Karpas-422 (cell line): ENCODE data around the gene CD4. TPM values are rescaled to one million over a fixed set of nuclear protein-coding genes. Genes with fewer than 3 reads are reported as not detected.

Experiments
- DNase-seq: peaks from one replicate; pipeline ENCODE4 v3.0.0-alpha.2; 2015
- H2AFZ ChIP-seq: fragments of 200-600 bp; sonication (generic); 2 replicates; pipeline ENCODE4 v1.6.1; 2014; ENCODE audit warnings: antibody characterized with exemption, low read length, mixed read lengths
- H3K27ac ChIP-seq: fragments of 200-600 bp; sonication (generic); 2 replicates; pipeline ENCODE4 v1.5.1; 2014; ENCODE audit warnings: mild to moderate bottlenecking, low read length, moderate library complexity
- H3K27me3 ChIP-seq: fragments of 200-600 bp; sonication (generic); 2 replicates; pipeline ENCODE4 v1.6.1; 2014; ENCODE audit warnings: low read length, mixed read lengths
- H3K36me3 ChIP-seq: fragments of 200-600 bp; sonication (generic); 2 replicates; pipeline ENCODE4 v1.6.1; 2014; ENCODE audit warnings: low read length, mixed read lengths; ENCODE audit not compliant: insufficient read depth
- H3K4me1 ChIP-seq: fragments of 200-600 bp; sonication (generic); 2 replicates; pipeline ENCODE4 v1.6.1; 2014; ENCODE audit warnings: mild to moderate bottlenecking, low read length, mixed read lengths
- H3K4me2 ChIP-seq: fragments of 200-600 bp; sonication (generic); 2 replicates; pipeline ENCODE4 v1.6.1; 2014; ENCODE audit warnings: low read length, low read depth, mild to moderate bottlenecking; ENCODE audit not compliant: poor library complexity, severe bottlenecking
- H3K4me3 ChIP-seq: fragments of 200-600 bp; sonication (generic); 2 replicates; pipeline ENCODE4 v1.5.1; 2014; ENCODE audit warnings: mild to moderate bottlenecking, antibody characterized with exemption, low read length, mixed read lengths
- H3K79me2 ChIP-seq: fragments of 200-600 bp; sonication (generic); 2 replicates; pipeline ENCODE4 v1.6.1; 2014; ENCODE audit warnings: mild to moderate bottlenecking, low read length, mixed read lengths
- H3K9ac ChIP-seq: fragments of 200-600 bp; sonication (generic); 2 replicates; pipeline ENCODE4 v1.6.0; 2014; ENCODE audit warnings: low read length
- H3K9me2 ChIP-seq: fragments of 200-600 bp; sonication (generic), shearing (Covaris generic); replicated peaks from 2 replicates; pipeline ENCODE4 v1.6.0; 2014; ENCODE audit warnings: mild to moderate bottlenecking, low read length, moderate library complexity; ENCODE audit not compliant: insufficient read depth
- H3K9me3 ChIP-seq: fragments of 300-700, 200-600 bp; sonication (generic); 2 replicates; pipeline ENCODE4 v1.6.1; 2014; ENCODE audit warnings: low read length, mixed read lengths
- H4K20me1 ChIP-seq: fragments of 200-600 bp; sonication (generic); 2 replicates; pipeline ENCODE4 v1.6.1; 2014; ENCODE audit warnings: mild to moderate bottlenecking, antibody characterized with exemption, low read length, low read depth; ENCODE audit not compliant: insufficient read depth
- total RNA-seq: library from RNA; depleted of rRNA; stranded (reverse); fragments of >200 nt; shearing (Covaris generic); gene quantifications from 2 replicates; pipeline ENCODE4 v1.2.3, GENCODE V29; 2014; ENCODE audit warnings: low replicate concordance

CD4 gene
- total RNA-seq, 1 experiment from 2014 or later = not detected

- Histone ChIP-seq H3K27me3 (no peaks in the 10 kb centered on the region), H3K36me3 (no peaks in the 10 kb centered on the region), H3K9me3 (no peaks in the 10 kb centered on the region), H3K4me3 (peak overlapping the region; percentile 76), H3K9me2 (no peaks in the 10 kb centered on the region), H3K27ac (no peak overlapping the region), H3K79me2 (no peaks in the 10 kb centered on the region), H3K9ac (peak overlapping the region; percentile 83), H3K4me1 (peaks cover 46% of the 10 kb centered on the region), H4K20me1 (no peaks in the 10 kb centered on the region), H3K4me2 (peak overlapping the region; percentile 93), H2AFZ (peak overlapping the region; percentile 99)
- no peak for DNase-seq
These were observed 40.4 kb downstream of the CD4 start for GRCh38 chr12:6829536-6830220.

DNA sequence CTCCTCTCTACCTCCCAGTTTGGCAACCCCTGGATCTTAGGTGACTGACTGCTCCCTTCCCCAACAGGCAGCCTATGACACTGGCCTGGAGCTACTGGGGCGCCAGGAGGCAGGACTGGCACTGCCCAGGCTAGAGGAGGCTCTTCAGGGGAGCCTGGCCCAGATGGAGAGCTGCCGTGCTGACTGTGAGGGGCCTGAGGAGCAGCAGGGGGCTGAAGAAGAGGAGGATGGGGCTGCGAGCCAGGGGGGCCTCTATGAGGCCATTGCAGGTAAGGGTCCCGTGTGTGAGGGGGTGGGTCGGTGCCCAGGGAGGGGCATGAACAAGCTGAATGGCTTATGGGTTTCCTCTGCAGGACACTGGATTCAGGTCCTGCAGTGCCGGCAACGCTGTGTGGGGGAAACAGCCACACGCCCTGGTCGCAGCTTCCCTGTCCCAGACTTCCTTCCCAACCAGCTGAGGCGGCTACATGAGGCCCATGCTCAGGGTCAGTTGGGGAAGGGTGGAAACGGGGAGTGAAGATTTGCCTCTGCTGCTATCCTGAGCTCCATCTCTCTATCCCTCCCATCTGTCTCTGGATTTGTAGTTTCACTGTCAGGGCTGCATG is 41.1 kb downstream of the CD4 start:
- H3K27me3 ChIP-seq = no peaks in the 10 kb centered on the region
- H3K4me1 ChIP-seq = peaks cover 46% of the 10 kb centered on the region
- no peaks in the 10 kb centered on the region for H3K9me3 ChIP-seq
- H3K9ac ChIP-seq = peak overlapping the region; percentile 83
- H3K79me2 ChIP-seq = no peaks in the 10 kb centered on the region
- H3K27ac ChIP-seq = no peak overlapping the region
- H3K4me3 ChIP-seq = peak overlapping the region; percentile 76; the same call in 1 of the 2 replicates
- no peak overlapping the region for H2AFZ ChIP-seq
- H3K9me2 ChIP-seq = no peaks in the 10 kb centered on the region
- no peak for DNase-seq
- H3K36me3 ChIP-seq = no peaks in the 10 kb centered on the region
- H3K4me2 ChIP-seq = peak overlapping the region; percentile 93
- no peaks in the 10 kb centered on the region for H4K20me1 ChIP-seq

- Histone ChIP-seq H3K27ac (no peak overlapping the region), H3K4me3 (no peak overlapping the region), H3K9me3 (no peaks in the 10 kb centered on the region), H3K27me3 (no peaks in the 10 kb centered on the region), H4K20me1 (no peaks in the 10 kb centered on the region), H3K79me2 (no peaks in the 10 kb centered on the region), H3K9me2 (no peaks in the 10 kb centered on the region), H3K36me3 (no peaks in the 10 kb centered on the region), H2AFZ (no peak overlapping the region), H3K9ac (no peak overlapping the region), H3K4me1 (peaks cover 49% of the 10 kb centered on the region), H3K4me2 (no peak overlapping the region)
- no peak for DNase-seq
These were observed 41.7 kb downstream of the CD4 start for GRCh38 chr12:6830999-6831398.

GRCh38 chr12:6831450-6831995 is 42.2 kb downstream of the CD4 start:
- Histone ChIP-seq H3K4me1 (peaks cover 50% of the 10 kb centered on the region), H3K36me3 (no peaks in the 10 kb centered on the region), H2AFZ (no peak overlapping the region), H3K27ac (no peak overlapping the region), H3K27me3 (no peaks in the 10 kb centered on the region), H4K20me1 (no peaks in the 10 kb centered on the region), H3K4me2 (peak overlapping the region; percentile 42), H3K9me3 (no peaks in the 10 kb centered on the region), H3K79me2 (no peaks in the 10 kb centered on the region), H3K9me2 (no peaks in the 10 kb centered on the region), H3K9ac (0 out of 2 replicates have a peak overlapping the region, but pooled peaks have one; percentile 15), H3K4me3 (no peak overlapping the region)
- no peak for DNase-seq

GRCh38 chr12:6832125-6832524 is 42.8 kb downstream of the CD4 start:
- DNase-seq = no peak
- H2AFZ ChIP-seq = no peak overlapping the region
- H3K27me3 ChIP-seq = no peaks in the 10 kb centered on the region
- H3K4me3 ChIP-seq = no peak overlapping the region
- no peaks in the 10 kb centered on the region for H3K79me2 ChIP-seq
- no peaks in the 10 kb centered on the region for H3K9me2 ChIP-seq
- no peaks in the 10 kb centered on the region for H3K9me3 ChIP-seq
- no peak overlapping the region for H3K27ac ChIP-seq
- H3K4me2 ChIP-seq = peak overlapping the region; percentile 42
- peaks cover 47% of the 10 kb centered on the region for H3K4me1 ChIP-seq
- H4K20me1 ChIP-seq = no peaks in the 10 kb centered on the region
- H3K36me3 ChIP-seq = no peaks in the 10 kb centered on the region
- 0 out of 2 replicates have a peak overlapping the region, but pooled peaks have one; percentile 17 for H3K9ac ChIP-seq

DNA sequence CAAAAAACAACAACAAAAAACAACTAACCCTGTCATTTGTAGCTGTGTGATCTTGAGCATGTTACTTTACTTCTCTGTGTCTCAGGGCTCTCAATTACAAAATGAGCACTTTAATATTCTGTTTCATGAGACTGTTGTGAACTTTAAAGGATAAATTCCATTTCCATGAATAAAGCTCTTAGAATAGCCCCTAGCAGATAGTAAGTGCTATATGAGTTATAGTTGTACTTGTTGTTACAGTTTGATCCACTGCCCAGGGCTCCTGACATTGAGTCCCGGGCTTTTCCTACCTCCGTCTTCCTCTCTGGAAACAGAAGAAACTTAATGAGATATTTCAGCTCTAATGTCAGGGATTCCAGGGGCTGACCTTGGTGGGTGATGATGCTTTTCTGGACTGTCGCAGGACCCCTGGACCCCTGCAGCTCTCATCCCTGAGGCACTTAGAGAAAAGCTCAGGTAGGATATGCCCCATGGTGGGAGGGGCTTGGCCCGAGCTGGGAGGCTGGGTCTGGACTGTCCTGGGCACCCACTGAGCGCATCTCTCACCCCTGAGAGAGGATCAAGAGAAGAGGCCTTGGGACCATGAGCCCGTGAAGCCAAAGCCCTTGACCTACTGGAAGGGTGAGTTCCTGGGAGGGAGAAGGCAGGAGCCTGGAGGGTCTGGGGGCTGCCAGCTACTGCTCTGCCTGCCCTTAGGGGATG is 44.0 kb downstream of the CD4 start:
- no peaks in the 10 kb centered on the region for H3K79me2 ChIP-seq
- H4K20me1 ChIP-seq = no peaks in the 10 kb centered on the region
- H3K27me3 ChIP-seq = no peaks in the 10 kb centered on the region
- H3K4me1 ChIP-seq = peaks cover 48% of the 10 kb centered on the region
- no peaks in the 10 kb centered on the region for H3K9me2 ChIP-seq
- H2AFZ ChIP-seq = no peak overlapping the region
- no peaks in the 10 kb centered on the region for H3K9me3 ChIP-seq
- no peak for DNase-seq
- H3K27ac ChIP-seq = no peak overlapping the region
- H3K9ac ChIP-seq = no peak overlapping the region
- H3K36me3 ChIP-seq = no peaks in the 10 kb centered on the region
- H3K4me3 ChIP-seq = no peak overlapping the region
- no peak overlapping the region for H3K4me2 ChIP-seq

- Histone ChIP-seq H3K36me3 (no peaks in the 10 kb centered on the region), H4K20me1 (no peaks in the 10 kb centered on the region), H3K27me3 (no peaks in the 10 kb centered on the region), H3K9me2 (no peaks in the 10 kb centered on the region), H3K79me2 (no peaks in the 10 kb centered on the region), H3K9ac (no peak overlapping the region), H3K4me2 (no peak overlapping the region), H3K27ac (no peak overlapping the region), H3K4me3 (no peak overlapping the region), H2AFZ (no peak overlapping the region), H3K9me3 (no peaks in the 10 kb centered on the region), H3K4me1 (peaks cover 50% of the 10 kb centered on the region)
- no peak for DNase-seq
These were observed 44.9 kb downstream of the CD4 start for GRCh38 chr12:6834254-6834653.

DNA sequence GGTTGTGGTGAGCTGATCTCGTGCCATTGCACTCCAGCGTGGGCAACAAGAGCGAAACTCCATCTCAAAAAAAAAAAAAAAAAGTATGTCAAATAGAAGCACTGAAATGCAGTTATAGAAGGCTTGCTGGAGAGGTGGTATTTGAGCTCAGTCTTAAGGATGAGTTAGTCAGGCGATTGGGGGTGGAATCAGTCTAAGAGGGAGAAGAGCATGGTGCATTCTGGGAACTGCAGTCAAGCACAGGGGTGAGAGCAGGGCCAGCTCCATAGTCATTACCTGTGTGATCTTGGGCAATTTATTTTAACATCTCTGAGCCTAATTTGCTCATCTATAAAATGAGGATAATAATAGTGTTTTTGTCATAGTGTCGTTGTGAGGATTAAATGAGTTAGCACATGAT is 45.5 kb downstream of the CD4 start:
- H2AFZ ChIP-seq = no peak overlapping the region
- H3K9me2 ChIP-seq = no peaks in the 10 kb centered on the region
- no peak overlapping the region for H3K4me2 ChIP-seq
- H3K27ac ChIP-seq = no peak overlapping the region
- no peaks in the 10 kb centered on the region for H3K9me3 ChIP-seq
- no peak for DNase-seq
- H3K4me1 ChIP-seq = peaks cover 49% of the 10 kb centered on the region
- H3K27me3 ChIP-seq = no peaks in the 10 kb centered on the region
- H3K36me3 ChIP-seq = no peaks in the 10 kb centered on the region
- H4K20me1 ChIP-seq = no peaks in the 10 kb centered on the region
- no peaks in the 10 kb centered on the region for H3K79me2 ChIP-seq
- H3K4me3 ChIP-seq = no peak overlapping the region
- H3K9ac ChIP-seq = no peak overlapping the region
